ENCODE measurements around the gene ATP2C2.

ATP2C2 gene

GRCh38 chr16:84475643-84476240 is 107.4 kb downstream of the ATP2C2 start:
- DNase-seq (ENCODE audit: low read depth in 2 of 2), result no peak

GRCh38 chr16:84476401-84476800 is 108.1 kb downstream of the ATP2C2 start:
- DNase-seq (ENCODE audit: low read depth in 2 of 2), result no peak

GRCh38 chr16:84477661-84478060 is 109.3 kb downstream of the ATP2C2 start:
- DNase-seq (ENCODE audit: low read depth in 2 of 2), result no peak

GRCh38 chr16:84478172-84478947 is 110.0 kb downstream of the ATP2C2 start:
- DNase-seq (ENCODE audit: low read depth in 2 of 2), result no peak

- DNase-seq (ENCODE audit: low read depth in 2 of 2), result no peak
Measured at GRCh38 chr16:84479716-84480450, 111.5 kb downstream of the ATP2C2 start.

- DNase-seq (ENCODE audit: low read depth in 2 of 2), result no peak
Measured at GRCh38 chr16:84481051-84481735, 112.9 kb downstream of the ATP2C2 start.

- no peak for DNase-seq (ENCODE audit: low read depth in 2 of 2)
Measured at GRCh38 chr16:84482001-84482891, 113.9 kb downstream of the ATP2C2 start.

GRCh38 chr16:84482951-84483881 is 114.9 kb downstream of the ATP2C2 start:
- DNase-seq (ENCODE audit: low read depth in 2 of 2), result no peak

- no peak for DNase-seq (ENCODE audit: low read depth in 2 of 2)
Measured at GRCh38 chr16:84483882-84484565, 115.7 kb downstream of the ATP2C2 start.

GRCh38 chr16:84484579-84485254 is 116.4 kb downstream of the ATP2C2 start:
- no peak for DNase-seq (ENCODE audit: low read depth in 2 of 2)

GRCh38 chr16:84485255-84486010 is 117.1 kb downstream of the ATP2C2 start:
- no peak for DNase-seq (ENCODE audit: low read depth in 2 of 2)

- no peak for DNase-seq (ENCODE audit: low read depth in 2 of 2)
Measured at GRCh38 chr16:84486126-84486525, 117.8 kb downstream of the ATP2C2 start.

GRCh38 chr16:84486551-84487235 is 118.4 kb downstream of the ATP2C2 start:
- DNase-seq (ENCODE audit: low read depth in 2 of 2), result no peak

GRCh38 chr16:84487358-84487757 is 119.0 kb downstream of the ATP2C2 start:
- DNase-seq (ENCODE audit: low read depth in 2 of 2), result no peak

GRCh38 chr16:84489131-84489530 is 120.8 kb downstream of the ATP2C2 start:
- no peak for DNase-seq (ENCODE audit: low read depth in 2 of 2)

- no peak for DNase-seq (ENCODE audit: low read depth in 2 of 2)
Measured at GRCh38 chr16:84495506-84495905, 127.2 kb downstream of the ATP2C2 start.

GRCh38 chr16:84496991-84497390 is 128.7 kb downstream of the ATP2C2 start:
- no peak for DNase-seq (ENCODE audit: low read depth in 2 of 2)

Measured in stimulated activated CD8-positive, alpha-beta memory T cell treated with anti-CD3 and anti-CD28 coated beads, Interleukin-15, amount 100 ng/mL, for 48 hours (primary cell).